Neutrophil (primary cell): ENCODE results near the gene TAGLN3.

Experiments
- H3K27ac ChIP-seq: fragments of 200-600 bp; sonication (generic); 2 replicates; pipeline ENCODE4 v1.5.1; 2016; ENCODE audit warnings: mild to moderate bottlenecking, moderate library complexity
- H3K27me3 ChIP-seq: fragments of 200-600 bp; sonication (generic); 2 replicates; pipeline ENCODE4 v1.6.0; 2016; ENCODE audit warnings: mild to moderate bottlenecking
- H3K36me3 ChIP-seq: fragments of 200-600 bp; sonication (generic); 2 replicates; pipeline ENCODE4 v1.5.1; 2017
- H3K4me1 ChIP-seq, 2 experiments: fragments of 200-600 bp in 1 of 2; sonication (generic) in 1 of 2; 1 replicate in 1 of 2; 2 replicates in 1 of 2; pipeline versions ENCODE4 v1.5.1 to v1.6.1; 2013 to 2016; ENCODE audit warnings: low read depth in 1 of 2, low read length in 1 of 2, mild to moderate bottlenecking in 1 of 2, moderate library complexity in 1 of 2; ENCODE audit not compliant: control insufficient read depth in 1 of 2, insufficient read depth in 1 of 2
- H3K4me3 ChIP-seq, 2 experiments: fragments of 200-600 bp in 1 of 2; sonication (generic) in 1 of 2; 1 replicate in 1 of 2; 2 replicates in 1 of 2; pipeline ENCODE4 v1.5.1; 2013 to 2016; ENCODE audit warnings: low read depth in 1 of 2, low read length in 1 of 2, mild to moderate bottlenecking in 1 of 2, moderate library complexity in 1 of 2
- H3K9me3 ChIP-seq: fragments of 200-600 bp; sonication (generic); 2 replicates; pipeline ENCODE4 v1.5.1; 2016
- CTCF ChIP-seq: fragments of 200-600 bp; sonication (generic); IDR thresholded peaks from 2 replicates; pipeline ENCODE4 v1.5.1; 2016; ENCODE audit warnings: antibody characterized with exemption

TAGLN3 gene

GRCh38 chr3:112004669-112005068, 5.9 kb downstream of the TAGLN3 start:
- Histone ChIP-seq H3K4me1 (no peaks in the 10 kb centered on the region), H3K27ac (no peak overlapping the region)
- TF ChIP-seq CTCF = no peak

GRCh38 chr3:112005091-112005672, 6.5 kb downstream of the TAGLN3 start:
- TF ChIP-seq CTCF = no peak
- H3K27ac ChIP-seq = no peak overlapping the region
- no peaks in the 10 kb centered on the region for H3K4me1 ChIP-seq
- no peak overlapping the region for H3K4me3 ChIP-seq
- peaks cover 17% of the 10 kb centered on the region for H3K27me3 ChIP-seq
- H3K36me3 ChIP-seq = no peaks in the 10 kb centered on the region
- no peaks in the 10 kb centered on the region for H3K9me3 ChIP-seq

More at GRCh38 chr3:112004669-112005068, 5.9 kb downstream of the TAGLN3 start:
- Histone ChIP-seq H3K27me3 (peaks cover 22% of the 10 kb centered on the region), H3K36me3 (no peaks in the 10 kb centered on the region), H3K4me3 (no peak overlapping the region), H3K9me3 (no peaks in the 10 kb centered on the region)

GRCh38 chr3:112007633-112008032, 8.9 kb downstream of the TAGLN3 start:
- Histone ChIP-seq H3K27ac (no peak overlapping the region), H3K4me3 (no peak overlapping the region), H3K27me3 (no peaks in the 10 kb centered on the region), H3K4me1 (no peaks in the 10 kb centered on the region), H3K9me3 (no peaks in the 10 kb centered on the region), H3K36me3 (no peaks in the 10 kb centered on the region)
- no peak for TF ChIP-seq CTCF

- TF ChIP-seq CTCF = no peak
Measured at GRCh38 chr3:112009670-112010069, 10.9 kb downstream of the TAGLN3 start.

GRCh38 chr3:112010636-112011035, 11.9 kb downstream of the TAGLN3 start:
- no peaks in the 10 kb centered on the region for H3K36me3 ChIP-seq
- no peak overlapping the region for H3K27ac ChIP-seq
- no peak overlapping the region for H3K4me3 ChIP-seq
- H3K9me3 ChIP-seq = no peaks in the 10 kb centered on the region
- peaks cover 0 to 3% of the 10 kb centered on the region in 2 experiments for H3K4me1 ChIP-seq
- no peaks in the 10 kb centered on the region for H3K27me3 ChIP-seq
- TF ChIP-seq CTCF = no peak

More at GRCh38 chr3:112009670-112010069, 10.9 kb downstream of the TAGLN3 start:
- no peak overlapping the region for H3K4me3 ChIP-seq
- no peaks in the 10 kb centered on the region for H3K9me3 ChIP-seq
- no peaks in the 10 kb centered on the region for H3K36me3 ChIP-seq
- peaks cover 0 to 3% of the 10 kb centered on the region in 2 experiments for H3K4me1 ChIP-seq
- H3K27ac ChIP-seq = no peak overlapping the region
- H3K27me3 ChIP-seq = no peaks in the 10 kb centered on the region
